ENCODE measurements around the gene STX17.
"Not testable (repeated sequence)": the region's sequence is repeated elsewhere in the genome, so short reads cannot be mapped to it uniquely, and the experiment has no call there.

STX17 gene

DNA sequence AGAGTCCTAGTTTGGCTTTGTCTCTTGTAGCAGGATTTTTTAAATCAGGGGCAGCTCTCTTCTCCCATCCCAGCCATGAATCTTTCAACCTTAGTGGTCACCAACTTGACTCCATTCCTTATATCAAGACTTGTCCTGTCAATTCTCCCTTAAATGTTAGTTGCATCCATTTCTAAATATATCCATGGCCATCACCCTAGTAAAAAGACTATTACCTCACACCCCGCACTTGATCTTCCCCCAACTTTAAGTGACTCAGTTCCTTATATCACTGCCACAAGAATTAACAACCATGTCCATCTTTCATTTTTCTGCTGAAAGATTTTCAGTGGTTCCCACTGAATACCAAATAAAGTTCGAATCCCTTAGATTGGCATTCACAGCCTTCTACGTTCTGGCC, 67.0 kb downstream of the STX17 start:
- peak; percentile 8 for DNase-seq

DNA sequence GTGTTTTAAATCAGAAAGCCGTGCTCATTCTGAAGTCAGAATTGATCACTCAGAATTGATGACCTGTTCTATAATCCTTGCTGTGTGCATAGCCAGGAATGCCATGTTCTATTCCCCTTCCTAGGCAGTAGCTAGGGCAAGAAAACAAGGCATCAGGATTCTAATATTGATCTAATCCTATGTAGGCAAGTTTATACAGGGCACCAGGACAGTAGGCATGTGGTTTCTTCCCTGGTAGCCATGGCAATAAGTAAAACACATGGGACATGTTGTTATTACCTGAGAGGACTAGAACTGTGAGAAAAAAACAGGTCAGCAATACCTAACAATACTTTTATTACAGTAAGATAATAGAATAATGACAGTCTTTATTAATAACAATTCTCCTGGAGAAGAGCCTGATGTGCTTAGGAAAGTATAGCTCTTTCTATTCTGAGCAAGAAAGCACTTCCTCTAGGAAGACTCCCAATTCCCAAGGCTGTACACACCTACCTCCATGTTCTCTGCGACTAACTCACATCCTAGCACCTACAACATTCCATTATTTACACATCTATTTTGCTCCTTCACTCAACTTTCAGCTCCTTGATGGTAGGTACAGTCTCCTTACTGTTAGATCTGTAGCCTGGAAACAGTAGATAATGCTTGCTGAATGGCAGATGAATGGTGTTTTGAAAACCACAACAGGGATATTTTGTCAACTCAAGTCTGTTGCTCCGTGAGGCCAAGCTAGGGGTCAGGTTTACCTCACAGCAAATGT, 70.8 kb downstream of the STX17 start:
- no peak for DNase-seq

DNA sequence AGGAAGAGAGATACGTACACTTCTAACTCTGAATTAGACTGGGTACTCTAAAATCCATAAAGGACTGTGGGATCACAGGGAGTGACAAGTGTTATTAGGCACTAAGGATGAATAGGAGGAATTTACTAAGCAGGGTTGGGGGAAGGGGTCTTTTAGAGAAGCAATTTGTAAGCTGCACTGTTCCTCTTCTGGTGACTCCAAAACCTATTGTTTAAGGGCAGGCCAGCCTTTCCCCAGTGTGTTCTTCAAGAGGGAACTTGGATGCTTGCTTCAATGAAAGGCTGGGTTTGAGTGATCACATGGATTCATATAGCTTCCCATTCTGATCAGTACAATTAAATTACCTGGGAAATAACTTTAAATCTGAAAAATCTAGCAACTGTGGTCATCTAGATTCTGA, 71.8 kb downstream of the STX17 start:
- no peak for DNase-seq

DNA sequence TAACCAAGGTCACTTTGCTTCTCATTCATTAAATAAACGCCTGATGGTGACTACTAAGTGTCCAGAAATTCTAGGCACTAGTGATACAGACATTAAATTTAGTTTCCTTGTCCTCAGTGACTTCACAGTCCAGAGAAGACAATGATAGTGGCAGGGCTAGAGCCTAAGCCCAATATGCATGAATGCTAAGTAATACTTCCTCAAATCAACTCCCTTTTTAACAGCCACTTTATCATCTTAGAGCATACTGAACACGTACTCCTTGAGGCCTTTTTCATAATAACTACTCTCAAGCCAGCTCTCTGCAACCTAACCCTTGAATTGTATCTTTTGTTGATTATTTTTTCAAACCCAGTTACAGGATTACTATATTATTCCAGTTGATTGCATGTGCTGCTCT, 74.1 kb downstream of the STX17 start:
- DNase-seq: no peak

DNA sequence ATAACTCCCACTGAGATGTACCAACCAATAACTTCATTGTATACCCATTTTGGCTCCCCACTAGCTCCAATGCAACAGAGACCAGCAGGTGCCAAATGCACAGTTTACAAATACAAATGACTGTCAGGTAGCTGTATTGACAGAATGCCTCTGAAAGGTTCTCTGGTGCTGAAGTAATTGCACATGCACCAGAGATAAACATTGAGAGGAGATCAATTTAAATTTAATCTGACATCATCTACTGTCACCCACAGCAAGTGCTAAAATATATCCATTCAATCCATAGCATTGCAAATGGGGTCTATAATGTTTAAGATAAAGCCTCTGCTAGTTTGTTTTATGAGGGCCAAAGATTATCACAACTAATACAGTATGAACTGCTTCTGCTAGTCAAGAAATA, 80.2 kb downstream of the STX17 start:
- DNase-seq: no peak

DNA sequence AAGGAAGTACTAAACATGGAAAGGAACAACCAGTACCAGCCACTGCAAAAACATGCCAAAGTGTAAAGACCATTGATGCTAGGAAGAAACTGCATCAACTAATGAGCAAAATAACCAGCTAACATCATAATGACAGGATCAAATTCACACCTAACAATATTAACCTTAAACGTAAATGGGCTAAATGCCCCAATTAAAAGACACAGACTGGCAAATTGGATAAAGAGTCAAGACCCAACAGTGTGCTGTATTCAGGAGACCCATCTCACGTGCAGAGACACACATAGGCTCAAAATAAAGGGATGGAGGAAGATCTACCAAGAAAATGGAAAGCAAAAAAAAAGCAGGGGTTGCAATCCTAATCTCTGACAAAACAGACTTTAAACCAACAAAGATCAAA, 84.1 kb downstream of the STX17 start:
- DNase-seq: not testable (repeated sequence)

DNA sequence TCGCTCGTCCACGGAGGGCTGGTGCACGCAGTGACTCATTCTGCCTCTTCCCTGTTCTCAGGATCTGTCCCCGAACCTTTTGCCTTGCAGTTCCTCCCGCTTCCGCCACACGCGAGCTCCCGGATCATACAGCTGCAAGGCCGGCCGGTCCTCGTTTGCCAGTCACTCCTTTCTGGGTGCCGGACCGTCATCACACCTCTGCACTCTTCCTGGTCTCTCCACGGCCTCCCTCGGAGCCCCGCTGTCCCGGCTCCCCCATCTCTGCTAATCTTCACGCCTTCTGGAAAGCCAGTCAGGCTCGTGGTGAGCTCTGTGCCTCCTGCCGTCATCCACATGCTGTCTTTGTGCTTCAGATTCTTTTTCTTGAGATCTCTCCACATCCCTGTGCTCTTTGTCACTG, 91.8 kb downstream of the STX17 start:
- no peak for DNase-seq

DNA sequence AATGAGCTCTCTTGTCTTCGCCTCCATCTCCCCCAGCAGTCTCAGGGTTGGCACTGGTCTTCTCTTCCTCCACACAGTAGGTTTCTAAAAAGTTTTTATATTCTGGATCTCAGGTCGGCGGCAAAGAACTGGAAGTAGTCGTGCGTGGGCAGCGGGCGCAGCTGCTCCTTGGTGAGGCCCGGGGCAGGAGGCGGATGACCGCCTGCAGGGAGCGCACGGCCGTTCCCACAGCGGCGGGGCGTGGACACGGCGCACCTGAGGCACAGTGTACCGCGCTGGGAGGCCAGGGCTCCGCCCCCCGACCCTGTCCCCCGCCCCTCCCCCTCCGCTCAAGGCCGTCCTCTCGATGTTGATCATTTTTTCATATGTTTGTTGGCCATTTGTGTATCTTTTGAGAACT, 92.4 kb downstream of the STX17 start:
- no peak for DNase-seq

DNA sequence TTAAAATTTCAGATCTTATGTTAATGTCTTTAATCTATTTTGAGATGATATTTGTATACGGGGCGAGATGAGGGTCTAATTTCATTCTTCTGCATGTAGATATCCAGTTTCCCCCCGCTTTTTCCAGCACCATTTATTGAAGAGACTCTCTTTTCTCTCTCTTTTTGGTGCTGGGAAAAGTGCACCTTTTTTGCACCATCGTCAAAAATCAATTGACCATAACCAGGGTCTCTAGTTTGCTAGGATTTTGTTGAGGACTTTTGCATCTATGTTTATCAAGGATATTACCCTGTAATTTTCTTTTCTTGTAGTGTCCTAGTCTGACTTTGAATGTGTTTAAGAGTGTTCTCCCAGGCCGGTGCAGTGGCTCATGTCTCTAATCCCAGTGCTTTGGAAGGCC, 93.3 kb downstream of the STX17 start:
- DNase-seq: no peak

DNA sequence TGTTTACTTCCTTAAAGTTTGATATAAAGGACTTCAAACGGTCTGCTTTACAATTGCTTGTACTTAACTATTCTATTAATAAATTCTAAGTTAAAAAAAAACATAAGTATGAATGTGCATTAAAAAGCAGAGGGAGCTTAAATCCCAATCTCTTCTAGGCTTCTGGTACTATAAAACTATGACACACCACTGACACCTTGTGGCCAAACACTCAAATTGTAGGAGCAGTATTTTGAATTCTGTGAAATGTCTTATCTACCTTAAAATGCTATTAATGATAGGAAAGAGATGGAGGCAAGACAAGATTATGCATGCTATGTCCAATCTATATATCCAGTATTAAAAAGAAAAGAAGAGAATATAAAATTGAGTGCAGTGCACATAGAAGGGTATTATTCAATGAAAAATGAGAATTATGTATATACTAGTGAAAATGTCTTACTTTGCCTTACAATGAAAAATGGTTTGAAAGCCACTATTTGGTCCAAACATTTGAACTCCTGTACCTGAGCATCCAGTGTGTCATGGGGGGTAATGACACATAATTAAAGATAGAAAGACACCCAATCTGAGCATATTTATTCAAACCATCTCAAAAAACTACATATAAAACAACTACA, 104.7 kb downstream of the STX17 start:
- DNase-seq: peak; percentile 51

DNA sequence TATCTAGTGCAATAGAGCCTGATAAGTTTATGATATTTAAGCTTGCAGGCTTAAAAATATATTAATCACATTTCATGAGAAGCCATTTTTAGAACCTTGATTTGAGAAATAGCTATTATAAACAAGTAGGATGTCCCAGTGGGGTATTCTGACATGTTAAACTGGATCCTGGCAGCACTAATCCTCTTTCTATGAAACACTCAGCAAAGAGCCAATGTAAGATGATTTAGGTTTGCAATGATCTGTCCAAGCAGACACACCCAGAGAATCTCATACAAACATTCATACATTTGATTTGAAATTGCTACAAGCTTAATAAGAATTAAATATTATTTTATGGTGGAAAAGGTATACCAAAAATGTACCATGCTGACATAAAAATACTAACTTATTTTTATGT, 105.8 kb downstream of the STX17 start:
- DNase-seq: no peak

DNA sequence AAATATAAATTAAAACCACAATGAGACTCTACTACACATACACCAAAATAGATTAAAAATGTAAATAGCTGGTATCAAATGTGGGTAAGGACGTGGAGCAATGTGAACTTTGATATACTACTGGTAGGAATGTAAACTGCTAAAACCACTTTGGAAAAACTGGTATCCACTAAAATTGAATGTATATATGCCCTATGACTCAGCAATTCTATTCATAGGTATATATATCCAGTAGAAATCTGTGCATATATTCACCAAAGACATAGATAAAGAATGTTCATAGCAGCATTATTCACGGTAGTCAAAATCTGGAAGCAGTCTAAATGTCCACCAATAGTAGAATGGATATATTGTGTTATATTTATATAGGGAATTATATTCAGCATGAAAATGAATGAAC, 107.1 kb downstream of the STX17 start:
- DNase-seq: peak; percentile 7

DNA sequence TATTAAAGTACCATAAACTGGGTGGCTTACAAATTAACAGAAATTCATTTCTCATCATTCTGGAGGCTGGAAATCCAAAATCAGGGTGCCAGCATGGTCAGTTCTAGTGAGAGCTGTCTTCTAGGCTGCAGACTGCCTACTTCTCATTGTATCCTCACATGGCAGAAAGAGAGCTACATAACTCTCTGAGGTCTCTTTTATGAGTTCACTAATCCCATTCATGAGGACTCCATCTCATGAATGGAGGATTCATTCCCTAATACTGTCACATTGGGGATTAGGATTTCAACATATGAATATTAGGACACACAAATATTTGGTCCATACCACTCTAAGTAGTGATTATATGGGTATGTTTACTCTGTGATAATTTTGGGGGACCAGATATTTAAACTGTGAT, 108.4 kb downstream of the STX17 start:
- no peak for DNase-seq

DNA sequence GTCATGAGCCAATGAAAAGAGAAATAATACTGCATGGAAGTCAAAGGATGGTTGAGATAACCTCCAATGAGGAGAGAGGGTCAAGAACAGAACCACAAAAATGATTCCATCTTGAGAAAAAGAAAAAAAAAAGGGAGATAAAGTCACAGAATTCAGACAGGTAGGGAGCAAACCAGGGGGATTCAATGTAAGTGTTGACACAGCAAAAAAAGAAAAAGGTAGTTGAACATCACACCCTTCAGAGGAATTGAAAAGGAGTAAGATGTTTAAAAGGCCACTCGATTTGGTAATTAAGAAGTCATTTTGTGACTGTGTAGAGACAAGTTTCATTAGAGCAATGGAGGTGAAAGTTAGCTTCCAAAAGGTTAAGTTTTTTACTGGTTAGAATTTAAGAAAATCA, 113.1 kb downstream of the STX17 start:
- DNase-seq: no peak

Measured in fibroblast of upper back skin (primary cell).